Kidney epithelial cell (primary cell): Measurements from ENCODE around the gene DENND4B. TPM values are rescaled to one million over a fixed set of nuclear protein-coding genes. Genes with fewer than 3 reads are reported as not detected.

ENCODE experiments used
- DNase-seq: peaks from one replicate; pipeline ENCODE4 v3.0.0-alpha.2; 2010; ENCODE audit warnings: low read depth
- H3K27me3 ChIP-seq: 2 replicates; pipeline ENCODE4 v1.6.0; 2011; ENCODE audit warnings: low read length; ENCODE audit not compliant: control insufficient read depth, insufficient read depth
- H3K36me3 ChIP-seq: 2 replicates; pipeline ENCODE4 v1.5.1; 2011; ENCODE audit warnings: low read length; ENCODE audit not compliant: control insufficient read depth, insufficient read depth
- H3K4me3 ChIP-seq: 2 replicates; pipeline ENCODE4 v1.5.1; 2011; ENCODE audit warnings: low read depth, mild to moderate bottlenecking, control low read depth, low read length
- total RNA-seq: library from RNA; depleted of rRNA; stranded (reverse); fragments of >200 nt; gene quantifications from 2 replicates; pipeline ENCODE4 v1.2.3, GENCODE V29; 2015
- TF ChIP-seq, protein P1 (sequence below): IDR thresholded peaks from 2 replicates; pipeline ENCODE4 v1.5.1; 2011; ENCODE audit warnings: mild to moderate bottlenecking, moderate library complexity, low read length, control low read depth, inconsistent platforms; ENCODE audit not compliant: insufficient read depth, poor library complexity, severe bottlenecking

Gene DENND4B
- total RNA-seq, 1 donor from 2014 or later, result 25.1 TPM

DNA sequence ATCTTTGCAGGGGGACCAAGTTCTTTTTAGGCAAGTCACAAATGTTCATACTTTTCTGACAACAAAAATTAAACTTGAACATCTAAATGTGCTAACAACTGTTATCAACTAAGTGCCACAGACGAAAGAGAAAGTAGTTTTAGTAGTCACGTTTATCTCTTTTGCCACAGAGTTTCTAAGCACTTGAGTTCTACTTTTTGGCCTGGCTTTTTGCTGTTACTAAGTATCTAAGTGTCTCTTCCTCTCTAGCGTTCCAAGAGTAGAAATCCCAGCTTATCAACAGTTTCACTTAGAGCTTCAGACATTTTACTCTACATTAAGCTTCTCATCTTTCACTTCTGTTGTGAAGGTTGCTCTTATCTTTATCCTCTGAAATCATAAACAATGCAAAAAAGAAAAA, 58.0 kb downstream of the DENND4B start:
- no peak for DNase-seq

DNA sequence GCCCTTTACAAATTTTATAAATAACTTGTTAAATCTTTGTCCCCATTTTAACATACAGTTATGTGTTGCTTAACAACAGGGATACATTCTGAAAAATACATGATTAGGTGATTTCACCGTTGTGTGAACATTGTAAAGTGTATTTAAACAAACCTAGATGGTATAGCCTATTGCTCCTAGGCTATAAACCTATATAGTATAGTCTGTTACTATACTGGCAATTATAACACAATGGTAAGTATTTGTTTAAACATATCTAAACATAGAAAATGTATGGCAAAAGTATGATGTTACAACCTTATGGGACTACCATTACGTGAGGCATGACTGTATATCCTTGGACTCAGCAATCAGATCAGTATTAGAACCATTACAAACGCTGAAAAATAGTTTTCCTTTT, 60.4 kb downstream of the DENND4B start:
- H3K27me3 ChIP-seq, result no peaks in the 10 kb centered on the region
- no peak for DNase-seq
- H3K36me3 ChIP-seq, result no peaks in the 10 kb centered on the region
- TF ChIP-seq, protein P1, sequence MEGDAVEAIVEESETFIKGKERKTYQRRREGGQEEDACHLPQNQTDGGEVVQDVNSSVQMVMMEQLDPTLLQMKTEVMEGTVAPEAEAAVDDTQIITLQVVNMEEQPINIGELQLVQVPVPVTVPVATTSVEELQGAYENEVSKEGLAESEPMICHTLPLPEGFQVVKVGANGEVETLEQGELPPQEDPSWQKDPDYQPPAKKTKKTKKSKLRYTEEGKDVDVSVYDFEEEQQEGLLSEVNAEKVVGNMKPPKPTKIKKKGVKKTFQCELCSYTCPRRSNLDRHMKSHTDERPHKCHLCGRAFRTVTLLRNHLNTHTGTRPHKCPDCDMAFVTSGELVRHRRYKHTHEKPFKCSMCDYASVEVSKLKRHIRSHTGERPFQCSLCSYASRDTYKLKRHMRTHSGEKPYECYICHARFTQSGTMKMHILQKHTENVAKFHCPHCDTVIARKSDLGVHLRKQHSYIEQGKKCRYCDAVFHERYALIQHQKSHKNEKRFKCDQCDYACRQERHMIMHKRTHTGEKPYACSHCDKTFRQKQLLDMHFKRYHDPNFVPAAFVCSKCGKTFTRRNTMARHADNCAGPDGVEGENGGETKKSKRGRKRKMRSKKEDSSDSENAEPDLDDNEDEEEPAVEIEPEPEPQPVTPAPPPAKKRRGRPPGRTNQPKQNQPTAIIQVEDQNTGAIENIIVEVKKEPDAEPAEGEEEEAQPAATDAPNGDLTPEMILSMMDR, result no peak
- H3K4me3 ChIP-seq, result no peak overlapping the region

More for the DNA sequence above, 58.0 kb downstream of the DENND4B start:
- H3K36me3 ChIP-seq, result no peaks in the 10 kb centered on the region
- TF ChIP-seq, protein P1, result no peak
- no peaks in the 10 kb centered on the region for H3K27me3 ChIP-seq
- no peak overlapping the region for H3K4me3 ChIP-seq

DNA sequence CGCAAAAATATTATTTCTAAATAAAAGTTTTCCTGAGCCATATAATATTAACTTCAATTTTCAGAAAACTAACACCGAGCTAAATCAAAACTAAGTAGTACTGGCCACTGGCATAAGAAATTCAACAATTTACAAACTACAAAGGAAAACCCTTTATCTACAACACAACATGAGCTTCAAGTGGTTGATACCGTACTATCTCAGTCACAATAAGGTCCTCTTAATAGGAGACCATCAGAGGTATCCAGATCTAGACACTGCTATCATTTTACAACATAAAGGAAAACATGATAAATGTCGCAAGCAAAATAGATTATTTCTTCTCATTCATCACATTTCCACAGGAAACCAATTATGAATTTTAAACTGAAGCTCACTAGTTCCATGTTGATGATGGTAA, 63.3 kb downstream of the DENND4B start:
- H3K27me3 ChIP-seq, result no peaks in the 10 kb centered on the region
- no peaks in the 10 kb centered on the region for H3K36me3 ChIP-seq
- H3K4me3 ChIP-seq, result no peak overlapping the region
- no peak for DNase-seq
- TF ChIP-seq, protein P1, result no peak

DNA sequence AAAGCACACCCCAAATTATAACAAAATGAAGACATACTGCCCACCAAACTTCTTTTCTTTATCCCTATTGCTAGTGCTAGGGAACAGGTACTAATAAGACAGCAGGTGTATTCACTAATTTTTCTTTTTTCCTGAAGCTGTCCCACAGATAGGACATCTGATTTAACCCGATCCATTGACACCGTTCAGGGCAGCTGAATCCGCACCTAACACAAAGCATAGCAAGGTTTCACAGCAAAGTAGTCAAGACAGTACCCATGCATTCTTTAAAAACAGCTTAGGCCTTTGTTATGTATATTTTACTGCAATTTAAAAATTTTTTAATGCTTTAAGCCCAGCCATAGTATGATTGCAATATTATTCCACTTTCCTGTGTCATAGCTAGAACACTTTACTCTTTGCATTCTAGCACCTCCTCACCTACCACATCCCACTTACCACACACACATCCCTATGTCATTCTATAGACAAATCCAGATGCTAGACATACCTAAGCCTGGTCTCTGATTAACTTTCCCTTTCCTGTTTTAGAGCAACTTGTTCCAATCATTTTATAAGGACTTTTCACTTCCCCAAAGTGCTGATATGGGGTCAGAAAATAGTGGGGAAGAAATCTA, 64.1 kb downstream of the DENND4B start:
- Histone ChIP-seq H3K27me3 (no peaks in the 10 kb centered on the region), H3K36me3 (no peaks in the 10 kb centered on the region), H3K4me3 (no peak overlapping the region)
- TF ChIP-seq, protein P1, result no peak
- DNase-seq, result no peak

DNA sequence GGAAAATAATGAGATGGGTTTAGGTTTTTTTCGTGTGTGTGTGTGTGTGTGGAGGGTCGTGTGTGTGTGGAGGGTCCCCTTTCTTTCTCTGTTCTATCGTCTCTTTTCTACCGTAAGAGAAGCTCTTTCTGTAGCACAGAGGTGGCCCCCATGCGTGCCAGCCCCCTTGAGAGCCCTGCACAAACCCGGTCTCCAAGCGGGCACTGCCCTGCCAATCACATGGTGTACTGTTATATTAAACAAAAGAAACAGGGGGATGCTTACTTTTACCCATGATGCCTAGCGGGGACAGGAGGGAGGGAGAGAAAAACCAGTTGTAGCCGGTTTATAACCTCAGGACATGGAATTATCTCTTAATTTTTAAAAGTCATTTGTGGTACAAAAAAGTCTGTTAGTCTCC, 64.8 kb downstream of the DENND4B start:
- Histone ChIP-seq H3K27me3 (no peaks in the 10 kb centered on the region), H3K4me3 (peak overlapping the region; percentile 11), H3K36me3 (no peaks in the 10 kb centered on the region)
- TF ChIP-seq, protein P1, result no peak
- no peak for DNase-seq

DNA sequence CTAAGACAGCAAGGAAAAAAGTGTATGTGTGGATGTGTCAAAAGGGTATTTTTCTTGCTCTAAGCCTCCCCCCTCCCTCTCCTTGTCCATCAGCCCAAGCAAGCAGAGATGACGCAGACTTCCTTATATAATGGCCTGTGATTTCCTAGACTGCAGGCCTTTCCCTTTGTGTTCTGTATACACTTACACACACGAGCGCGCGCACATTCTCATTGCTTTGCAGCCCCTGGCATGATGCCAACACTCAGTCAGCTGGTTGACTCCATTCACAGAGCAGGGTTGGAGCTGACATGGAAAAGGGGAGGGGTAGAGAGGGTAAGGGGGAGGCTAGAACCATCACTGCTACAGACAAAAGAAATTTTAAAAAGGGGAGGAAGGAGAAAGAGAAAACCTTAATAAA, 65.6 kb downstream of the DENND4B start:
- Histone ChIP-seq H3K4me3 (no peak overlapping the region), H3K36me3 (no peaks in the 10 kb centered on the region), H3K27me3 (no peaks in the 10 kb centered on the region)
- DNase-seq, result peak; percentile 96
- TF ChIP-seq, protein P1, result no peak
